HG03139 (cell line): ENCODE results near the gene SPATA25.
"Not testable (repeated sequence)": the region's sequence is repeated elsewhere in the genome, so short reads cannot be mapped to it uniquely, and the experiment has no call there.

Experiments
- ATAC-seq: cut with Tn5 transposase; IDR thresholded peaks from one replicate; pipeline ENCODE4 v1.9.1; 2021; ENCODE audit not compliant: unreplicated experiment

The SPATA25 gene

GRCh38 chr20:45917790-45918141 lies 30.3 kb upstream of the SPATA25 start:
- no peak for ATAC-seq

DNA sequence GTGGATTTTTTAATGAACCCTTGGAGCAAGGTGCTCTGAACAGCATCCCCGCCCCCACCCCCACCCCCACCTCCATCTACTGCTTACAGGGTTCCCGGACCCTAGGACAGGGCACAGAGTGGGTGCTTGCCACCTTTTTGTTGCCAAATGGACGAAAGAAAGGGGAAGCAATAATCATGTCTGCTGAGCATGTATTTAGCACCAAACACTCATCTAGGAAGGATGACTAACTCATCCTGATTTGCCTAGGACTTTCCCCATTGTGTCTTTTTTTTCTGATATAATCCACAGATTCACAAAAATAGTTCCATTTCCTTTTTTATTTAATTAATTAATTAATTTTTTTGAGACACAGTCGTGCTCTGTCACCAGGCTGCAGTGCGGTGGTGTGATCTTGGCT lies 25.7 kb upstream of the SPATA25 start:
- no peak for ATAC-seq

- no peak for ATAC-seq
These were observed 24.9 kb upstream of the SPATA25 start for GRCh38 chr20:45912344-45912682.

DNA sequence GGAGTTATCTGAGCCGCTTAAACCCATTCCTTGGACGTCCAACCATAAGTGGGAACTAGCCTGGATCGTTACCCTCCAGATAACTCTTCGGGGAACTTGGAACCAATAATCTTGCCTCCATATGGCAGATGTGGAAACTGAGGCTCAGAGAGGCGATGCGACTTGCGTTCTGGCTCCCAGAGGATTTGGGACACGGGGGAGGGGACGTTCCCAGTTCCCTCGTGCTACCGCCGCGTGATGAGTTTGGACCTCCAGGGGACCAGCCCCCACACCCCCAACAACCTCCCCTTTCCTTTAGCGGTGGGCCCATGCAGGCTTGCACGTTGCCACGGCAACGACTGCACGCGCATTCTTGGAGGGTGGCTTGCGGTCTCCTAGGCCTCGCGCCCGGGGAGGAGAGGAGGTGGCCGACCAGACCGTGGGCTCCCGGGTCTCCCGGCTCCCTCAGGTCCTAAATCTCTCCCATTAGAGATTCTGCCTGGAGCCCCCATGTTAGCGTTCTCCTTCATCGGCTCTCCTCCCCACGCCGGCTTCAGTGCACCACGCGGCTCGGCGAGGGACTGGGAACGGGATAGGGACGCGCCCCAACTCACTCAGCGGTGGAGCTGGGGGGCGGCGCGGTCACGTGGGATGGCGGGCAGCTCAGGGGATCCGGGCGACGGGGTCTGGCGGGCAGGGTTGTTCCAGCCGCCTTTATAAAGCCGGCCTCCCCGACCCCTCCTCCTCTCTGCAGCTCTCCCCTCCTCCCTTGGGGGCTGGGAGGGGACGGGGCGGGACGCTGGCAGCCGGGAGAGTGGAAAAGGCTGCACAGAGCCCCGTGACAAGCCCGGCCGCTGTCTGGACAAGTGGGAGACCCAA lies 24.3 kb upstream of the SPATA25 start, which contains the start of gene PLTP:
TSS of gene PLTP (minus strand) at position 670 of the 858 bp plus-strand sequence. CDS start 703 bp downstream, outside the sequence.
- ATAC-seq, result no peak

GRCh38 chr20:45910670-45911485 lies 23.5 kb upstream of the SPATA25 start:
- ATAC-seq, result peak; percentile 84

- ATAC-seq, result no peak
These were observed 22.6 kb upstream of the SPATA25 start for GRCh38 chr20:45909817-45910669.

DNA sequence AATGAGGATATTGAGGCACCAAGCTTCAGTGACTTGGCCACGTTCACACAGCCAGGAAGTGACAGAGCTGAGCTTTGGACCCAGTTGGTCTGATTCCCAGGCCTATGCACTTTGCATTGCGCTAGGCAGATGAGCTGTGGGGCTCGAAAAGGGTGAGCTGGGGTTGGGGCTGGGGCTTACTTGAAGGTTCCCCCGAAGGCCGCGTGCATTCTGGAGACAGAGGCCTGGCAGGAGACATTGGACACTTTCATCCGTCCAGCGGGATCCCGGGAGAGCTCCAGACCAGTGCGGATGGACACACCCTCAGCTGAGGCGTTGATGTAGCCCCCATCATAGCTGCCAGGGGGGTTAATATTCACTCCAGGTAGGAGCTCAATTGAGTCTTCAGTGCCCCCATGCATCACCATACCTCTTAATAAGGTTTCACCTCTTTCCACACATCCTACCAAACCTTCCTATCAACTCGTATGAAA lies 21.9 kb upstream of the SPATA25 start:
- no peak for ATAC-seq

DNA sequence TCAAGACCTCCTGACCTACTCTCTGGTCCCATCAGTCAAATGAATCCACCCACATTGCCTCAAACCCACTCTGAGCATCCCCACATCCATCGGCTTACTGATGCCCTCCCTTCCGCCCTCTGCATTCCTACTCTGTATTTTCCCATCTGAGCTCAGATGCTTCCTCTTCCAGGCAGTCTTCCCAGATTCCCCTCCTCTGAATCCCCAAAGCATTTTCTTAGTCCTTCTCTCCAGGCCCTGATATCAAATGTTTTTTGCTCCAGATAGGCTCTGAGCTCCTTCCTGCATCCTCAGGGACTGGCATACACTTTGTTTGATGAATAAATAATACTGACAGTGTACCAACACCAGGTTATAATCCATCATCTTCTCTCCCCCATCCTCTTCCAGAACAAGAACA lies 20.7 kb upstream of the SPATA25 start:
- ATAC-seq, result no peak

DNA sequence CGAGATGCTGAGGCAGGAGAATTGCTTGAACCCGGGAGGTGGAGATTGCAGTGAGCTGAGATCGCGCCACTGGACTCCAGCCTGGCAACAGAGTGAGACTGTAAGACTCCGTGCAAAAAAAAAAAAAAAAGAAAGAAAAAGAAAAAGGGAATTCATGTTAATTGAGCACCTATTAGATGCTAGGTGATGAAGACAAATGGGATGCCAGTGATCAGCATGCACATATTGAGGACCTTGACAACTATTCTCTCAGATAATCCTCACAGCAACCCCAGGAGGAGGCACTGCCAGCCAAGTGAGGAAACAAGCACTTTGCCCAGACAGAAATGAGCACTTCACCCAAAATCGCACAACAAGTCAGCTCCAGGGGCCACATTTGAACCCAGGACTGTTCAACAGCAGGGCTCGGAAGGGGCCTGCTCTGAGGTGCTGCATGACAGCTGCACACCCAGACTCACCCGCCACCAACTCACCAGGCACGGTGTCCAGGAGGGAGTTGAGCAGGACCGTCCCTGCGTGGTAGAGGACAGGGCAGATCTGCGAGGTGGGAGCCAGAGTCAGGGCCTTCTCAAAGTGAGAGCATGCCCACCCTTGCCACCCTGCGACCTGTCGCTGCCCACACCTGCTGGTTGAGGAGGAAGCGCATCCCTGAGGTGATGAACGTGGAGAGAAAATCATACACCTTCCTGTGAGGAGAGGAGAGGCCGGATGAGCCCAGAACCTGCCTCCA lies 20.0 kb upstream of the SPATA25 start:
- ATAC-seq, result no peak

DNA sequence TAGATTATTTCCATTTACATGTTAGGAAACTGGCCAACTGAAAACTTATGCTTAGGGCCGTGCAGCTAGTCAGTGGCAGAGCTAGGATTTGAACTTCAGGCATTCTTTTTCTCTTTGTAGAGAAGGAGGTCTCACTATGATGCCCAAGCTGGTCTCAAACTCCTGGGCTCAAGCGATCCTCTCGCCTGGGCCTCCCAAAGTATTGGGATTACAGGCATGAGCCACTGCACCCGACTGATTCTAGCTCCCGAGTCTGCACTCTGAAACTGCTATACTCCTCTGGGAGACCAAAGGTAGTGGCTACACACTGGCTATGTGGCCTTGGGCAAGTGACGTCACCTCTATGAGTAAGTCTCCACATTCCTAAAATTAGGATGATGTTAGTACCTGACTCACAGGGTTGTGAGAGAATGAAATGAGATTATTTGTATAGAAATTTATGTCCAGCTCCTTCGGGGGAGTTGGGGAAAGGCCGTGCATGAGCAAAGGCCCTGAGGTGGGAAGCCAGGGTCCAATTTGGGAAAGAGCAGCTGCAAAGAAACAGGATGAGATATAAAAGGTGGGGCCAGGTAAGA lies 18.2 kb upstream of the SPATA25 start:
- no peak for ATAC-seq

GRCh38 chr20:45904583-45905504 lies 17.4 kb upstream of the SPATA25 start:
- ATAC-seq, result no peak

DNA sequence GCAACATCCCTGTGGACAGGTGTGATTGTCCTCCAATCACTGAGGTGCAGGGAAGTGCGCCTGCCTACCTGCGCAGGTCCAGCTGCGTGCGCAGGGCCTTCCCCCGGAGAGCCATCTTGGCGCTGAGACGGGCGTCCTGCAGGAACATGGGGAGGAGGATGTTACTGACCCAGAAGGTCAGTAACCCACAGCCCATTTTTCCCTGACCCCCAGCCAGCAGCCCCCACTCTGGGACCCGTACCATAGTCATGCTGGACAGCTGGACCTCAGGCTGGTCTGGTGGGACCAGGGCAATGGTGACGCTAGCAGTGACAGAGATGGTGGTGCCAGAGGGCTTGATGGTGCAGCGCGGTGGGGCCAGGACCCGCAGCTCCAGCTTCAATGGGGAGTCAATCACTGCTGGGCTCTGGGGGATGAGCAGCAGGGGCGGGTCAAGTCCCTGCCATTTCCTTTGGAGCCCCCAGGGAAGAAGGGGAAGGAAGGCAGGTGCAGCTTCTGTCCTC lies 14.8 kb upstream of the SPATA25 start:
- ATAC-seq, result no peak

- not testable (repeated sequence) for ATAC-seq
These were observed 13.9 kb upstream of the SPATA25 start for GRCh38 chr20:45901332-45901731.

DNA sequence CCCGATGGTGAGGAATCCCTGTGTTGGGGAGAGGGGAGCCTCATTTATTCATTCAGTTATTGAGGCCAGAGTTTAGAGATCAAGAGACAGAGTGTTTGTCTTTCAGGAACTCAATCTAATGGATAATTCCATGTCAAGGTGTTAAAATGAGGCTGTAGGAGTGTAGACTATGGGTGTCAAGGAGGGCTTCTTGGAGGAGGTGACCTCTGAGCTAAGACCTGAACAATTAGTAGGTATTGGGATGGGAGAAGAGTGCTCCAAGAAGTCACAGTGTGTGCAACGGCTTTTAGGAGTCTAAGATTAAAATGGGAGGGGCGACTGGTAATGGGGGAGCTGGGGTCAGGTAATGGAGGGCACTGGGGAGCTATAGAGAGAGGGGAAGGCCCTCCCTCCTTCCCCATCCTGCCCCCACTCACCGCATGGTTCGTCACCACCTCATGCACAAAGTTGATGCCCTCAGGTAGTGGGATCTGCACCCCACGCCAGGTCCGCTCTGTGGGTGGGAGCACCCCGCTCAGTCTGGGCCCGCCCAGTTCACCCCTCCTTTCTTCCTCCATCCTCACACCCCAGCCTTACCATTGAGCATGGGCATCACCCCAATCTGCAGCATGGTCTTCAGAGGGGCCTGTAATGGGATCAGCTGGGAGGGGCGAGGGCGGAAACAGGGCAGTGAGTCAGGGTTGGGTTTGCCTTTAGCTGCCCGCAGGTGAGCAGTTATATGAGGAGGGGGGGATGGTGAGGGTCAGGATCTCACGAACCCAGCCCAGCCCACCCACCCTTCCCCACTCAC lies 11.8 kb upstream of the SPATA25 start:
- no peak for ATAC-seq

GRCh38 chr20:45898285-45898684 lies 10.9 kb upstream of the SPATA25 start:
- no peak for ATAC-seq

DNA sequence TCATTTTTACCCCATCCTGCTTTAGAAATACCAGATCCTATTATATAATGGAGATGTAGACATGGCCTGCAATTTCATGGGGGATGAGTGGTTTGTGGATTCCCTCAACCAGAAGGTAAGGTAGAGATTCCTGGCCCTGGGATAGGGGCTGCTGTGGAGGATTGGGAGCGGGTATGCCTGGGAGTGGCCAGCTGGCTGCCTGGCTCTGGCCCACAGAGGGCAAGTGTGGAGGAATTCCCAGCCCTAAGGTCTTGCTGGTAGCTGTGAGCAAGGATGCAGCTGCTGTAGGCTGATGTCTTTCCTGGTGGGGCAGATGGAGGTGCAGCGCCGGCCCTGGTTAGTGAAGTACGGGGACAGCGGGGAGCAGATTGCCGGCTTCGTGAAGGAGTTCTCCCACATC lies 10.3 kb upstream of the SPATA25 start:
- ATAC-seq, result no peak

- ATAC-seq, result no peak
These were observed 9.9 kb upstream of the SPATA25 start for GRCh38 chr20:45897289-45897688.

DNA sequence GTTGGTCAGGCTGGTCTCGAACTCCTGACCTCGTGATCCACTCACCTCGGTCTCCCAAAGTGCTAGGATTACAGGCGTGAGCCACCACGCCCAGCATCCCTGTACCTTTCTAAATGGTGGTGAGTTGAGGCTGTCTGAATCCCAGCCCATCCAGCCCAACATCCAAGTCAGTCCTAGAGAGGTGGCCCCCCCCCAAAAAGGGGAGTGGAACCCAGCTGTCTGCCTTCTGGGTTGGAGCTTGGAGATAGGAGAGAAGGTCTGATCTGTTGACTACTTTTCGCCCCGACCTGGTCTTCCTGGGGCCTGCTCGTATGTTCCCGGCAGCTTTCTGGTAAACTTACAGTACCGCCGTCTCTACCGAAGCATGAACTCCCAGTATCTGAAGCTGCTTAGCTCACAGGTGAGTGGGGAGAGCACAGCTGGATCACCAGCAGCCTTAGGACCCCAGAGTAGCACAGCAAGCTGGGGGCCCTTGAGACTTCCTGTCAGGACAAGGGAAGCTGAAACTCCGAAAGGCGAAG lies 9.3 kb upstream of the SPATA25 start:
- no peak for ATAC-seq
